Ishikawa (cell line): ENCODE data around the gene SREK1IP1.

Experiments
- CEBPB ChIP-seq: IDR thresholded peaks from 2 replicates; pipeline ENCODE4 v1.6.1; 2012
- CREB1 ChIP-seq: IDR thresholded peaks from 2 replicates; pipeline ENCODE4 v1.6.1; 2012; ENCODE audit warnings: low read depth
- EGR1 ChIP-seq: IDR thresholded peaks from 2 replicates; pipeline ENCODE4 v1.6.1; 2012
- EP300 ChIP-seq: IDR thresholded peaks from 2 replicates; pipeline ENCODE4 v1.6.1; 2012; ENCODE audit warnings: borderline replicate concordance
- FOXM1 ChIP-seq: IDR thresholded peaks from 2 replicates; pipeline ENCODE4 v1.6.1; 2012; ENCODE audit warnings: low read depth, borderline replicate concordance
- NFIC ChIP-seq: IDR thresholded peaks from 2 replicates; pipeline ENCODE4 v1.6.1; 2012
- RAD21 ChIP-seq: IDR thresholded peaks from 2 replicates; pipeline ENCODE4 v1.6.1; 2012; ENCODE audit warnings: low read depth
- TAF1 ChIP-seq: IDR thresholded peaks from 2 replicates; pipeline ENCODE4 v1.6.1; 2012; ENCODE audit warnings: low read depth, mild to moderate bottlenecking
- TCF12 ChIP-seq: IDR thresholded peaks from 2 replicates; pipeline ENCODE4 v1.6.1; 2012; ENCODE audit warnings: low read depth
- TEAD4 ChIP-seq: IDR thresholded peaks from 2 replicates; pipeline ENCODE4 v1.6.1; 2012
- USF1 ChIP-seq: IDR thresholded peaks from 2 replicates; pipeline ENCODE4 v1.6.1; 2012
- YY1 ChIP-seq: IDR thresholded peaks from 2 replicates; pipeline ENCODE4 v1.6.1; 2012; ENCODE audit warnings: low read depth
- ZBTB7A ChIP-seq: IDR thresholded peaks from 2 replicates; pipeline ENCODE4 v1.6.1; 2012; ENCODE audit warnings: low read depth
- TF ChIP-seq, protein P1 (sequence below): IDR thresholded peaks from 2 replicates; pipeline ENCODE4 v1.6.1; 2012
- TF ChIP-seq, protein P2 (sequence below): IDR thresholded peaks from 2 replicates; pipeline ENCODE4 v1.6.1; 2012; ENCODE audit warnings: low read depth, mild to moderate bottlenecking

SREK1IP1 gene

GRCh38 chr5:64784451-64785025, 16.0 kb upstream of the SREK1IP1 start:
- TF ChIP-seq RAD21 (peak; percentile 84), TEAD4 (no peak), TAF1 (no peak)

- TF ChIP-seq USF1 (no peak), TCF12 (no peak), NFIC (no peak), ZBTB7A (no peak), CEBPB (no peak), FOXM1 (no peak), YY1 (no peak), TAF1 (no peak), EGR1 (no peak), CREB1 (no peak), RAD21 (no peak), TEAD4 (no peak), EP300 (no peak)
- TF ChIP-seq, protein P1, sequence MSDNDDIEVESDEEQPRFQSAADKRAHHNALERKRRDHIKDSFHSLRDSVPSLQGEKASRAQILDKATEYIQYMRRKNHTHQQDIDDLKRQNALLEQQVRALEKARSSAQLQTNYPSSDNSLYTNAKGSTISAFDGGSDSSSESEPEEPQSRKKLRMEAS = no peak
- TF ChIP-seq, protein P2, sequence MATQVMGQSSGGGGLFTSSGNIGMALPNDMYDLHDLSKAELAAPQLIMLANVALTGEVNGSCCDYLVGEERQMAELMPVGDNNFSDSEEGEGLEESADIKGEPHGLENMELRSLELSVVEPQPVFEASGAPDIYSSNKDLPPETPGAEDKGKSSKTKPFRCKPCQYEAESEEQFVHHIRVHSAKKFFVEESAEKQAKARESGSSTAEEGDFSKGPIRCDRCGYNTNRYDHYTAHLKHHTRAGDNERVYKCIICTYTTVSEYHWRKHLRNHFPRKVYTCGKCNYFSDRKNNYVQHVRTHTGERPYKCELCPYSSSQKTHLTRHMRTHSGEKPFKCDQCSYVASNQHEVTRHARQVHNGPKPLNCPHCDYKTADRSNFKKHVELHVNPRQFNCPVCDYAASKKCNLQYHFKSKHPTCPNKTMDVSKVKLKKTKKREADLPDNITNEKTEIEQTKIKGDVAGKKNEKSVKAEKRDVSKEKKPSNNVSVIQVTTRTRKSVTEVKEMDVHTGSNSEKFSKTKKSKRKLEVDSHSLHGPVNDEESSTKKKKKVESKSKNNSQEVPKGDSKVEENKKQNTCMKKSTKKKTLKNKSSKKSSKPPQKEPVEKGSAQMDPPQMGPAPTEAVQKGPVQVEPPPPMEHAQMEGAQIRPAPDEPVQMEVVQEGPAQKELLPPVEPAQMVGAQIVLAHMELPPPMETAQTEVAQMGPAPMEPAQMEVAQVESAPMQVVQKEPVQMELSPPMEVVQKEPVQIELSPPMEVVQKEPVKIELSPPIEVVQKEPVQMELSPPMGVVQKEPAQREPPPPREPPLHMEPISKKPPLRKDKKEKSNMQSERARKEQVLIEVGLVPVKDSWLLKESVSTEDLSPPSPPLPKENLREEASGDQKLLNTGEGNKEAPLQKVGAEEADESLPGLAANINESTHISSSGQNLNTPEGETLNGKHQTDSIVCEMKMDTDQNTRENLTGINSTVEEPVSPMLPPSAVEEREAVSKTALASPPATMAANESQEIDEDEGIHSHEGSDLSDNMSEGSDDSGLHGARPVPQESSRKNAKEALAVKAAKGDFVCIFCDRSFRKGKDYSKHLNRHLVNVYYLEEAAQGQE = no peak
Measured at GRCh38 chr5:64775291-64775690, 6.8 kb upstream of the SREK1IP1 start.

- no peak for TF ChIP-seq CEBPB
- TF ChIP-seq TEAD4 = no peak
- no peak for TF ChIP-seq TCF12
- TF ChIP-seq EGR1 = no peak
- TF ChIP-seq FOXM1 = no peak
- TF ChIP-seq, protein P2 = no peak
- no peak for TF ChIP-seq NFIC
Measured at GRCh38 chr5:64773533-64773932, 5.0 kb upstream of the SREK1IP1 start.

DNA sequence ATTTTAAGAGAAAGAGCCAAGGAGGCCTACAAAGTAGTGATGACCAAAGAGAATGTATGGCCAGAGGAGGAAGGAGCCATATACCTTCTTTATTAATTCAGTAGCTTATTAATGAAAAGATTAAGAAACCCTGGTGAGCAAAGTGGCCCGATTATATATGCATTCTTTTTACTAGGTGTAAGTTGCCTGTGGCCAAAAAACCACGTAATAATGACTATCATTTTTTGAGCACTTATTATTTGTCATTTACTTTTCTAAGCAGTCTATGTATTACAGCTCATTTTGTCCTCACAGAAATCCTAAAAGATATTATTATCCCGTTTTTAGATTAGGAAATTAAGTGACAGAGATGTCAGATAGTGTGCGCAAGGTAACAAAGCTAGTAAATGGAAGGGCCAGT, 3.2 kb upstream of the SREK1IP1 start:
- TF ChIP-seq ZBTB7A (no peak), TEAD4 (no peak), YY1 (no peak), TCF12 (no peak), USF1 (no peak), NFIC (no peak), CEBPB (no peak), RAD21 (no peak), EGR1 (no peak), TAF1 (no peak), CREB1 (no peak), EP300 (no peak), FOXM1 (no peak)
- TF ChIP-seq, protein P2 = no peak
- TF ChIP-seq, protein P1 = no peak

- TF ChIP-seq CEBPB (no peak), YY1 (no peak), EP300 (no peak), USF1 (no peak), TEAD4 (no peak), TAF1 (no peak), CREB1 (no peak), ZBTB7A (no peak), FOXM1 (no peak), EGR1 (no peak), TCF12 (no peak), RAD21 (no peak), NFIC (no peak)
- TF ChIP-seq, protein P2 = no peak
- TF ChIP-seq, protein P1 = no peak
Measured at GRCh38 chr5:64769855-64770254, 1.4 kb upstream of the SREK1IP1 start.
